GM12864 (cell line): ENCODE measurements around the gene ADGRF4.

Experiments
- DNase-seq: peaks from one replicate; pipeline ENCODE4 v3.0.0-alpha.2; 2011; ENCODE audit warnings: low read depth
- H3K4me3 ChIP-seq: 2 replicates; pipeline ENCODE4 v1.5.1; 2011; ENCODE audit warnings: mild to moderate bottlenecking, low read depth, low read length, control low read depth
- TF ChIP-seq, protein P1 (sequence below): IDR thresholded peaks from 2 replicates; pipeline ENCODE4 v1.5.1; 2011; ENCODE audit warnings: low read depth, mild to moderate bottlenecking, moderate library complexity, low read length, control low read depth, inconsistent platforms; ENCODE audit errors: missing control alignments

The ADGRF4 gene, protein sequence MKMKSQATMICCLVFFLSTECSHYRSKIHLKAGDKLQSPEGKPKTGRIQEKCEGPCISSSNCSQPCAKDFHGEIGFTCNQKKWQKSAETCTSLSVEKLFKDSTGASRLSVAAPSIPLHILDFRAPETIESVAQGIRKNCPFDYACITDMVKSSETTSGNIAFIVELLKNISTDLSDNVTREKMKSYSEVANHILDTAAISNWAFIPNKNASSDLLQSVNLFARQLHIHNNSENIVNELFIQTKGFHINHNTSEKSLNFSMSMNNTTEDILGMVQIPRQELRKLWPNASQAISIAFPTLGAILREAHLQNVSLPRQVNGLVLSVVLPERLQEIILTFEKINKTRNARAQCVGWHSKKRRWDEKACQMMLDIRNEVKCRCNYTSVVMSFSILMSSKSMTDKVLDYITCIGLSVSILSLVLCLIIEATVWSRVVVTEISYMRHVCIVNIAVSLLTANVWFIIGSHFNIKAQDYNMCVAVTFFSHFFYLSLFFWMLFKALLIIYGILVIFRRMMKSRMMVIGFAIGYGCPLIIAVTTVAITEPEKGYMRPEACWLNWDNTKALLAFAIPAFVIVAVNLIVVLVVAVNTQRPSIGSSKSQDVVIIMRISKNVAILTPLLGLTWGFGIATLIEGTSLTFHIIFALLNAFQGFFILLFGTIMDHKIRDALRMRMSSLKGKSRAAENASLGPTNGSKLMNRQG

DNA sequence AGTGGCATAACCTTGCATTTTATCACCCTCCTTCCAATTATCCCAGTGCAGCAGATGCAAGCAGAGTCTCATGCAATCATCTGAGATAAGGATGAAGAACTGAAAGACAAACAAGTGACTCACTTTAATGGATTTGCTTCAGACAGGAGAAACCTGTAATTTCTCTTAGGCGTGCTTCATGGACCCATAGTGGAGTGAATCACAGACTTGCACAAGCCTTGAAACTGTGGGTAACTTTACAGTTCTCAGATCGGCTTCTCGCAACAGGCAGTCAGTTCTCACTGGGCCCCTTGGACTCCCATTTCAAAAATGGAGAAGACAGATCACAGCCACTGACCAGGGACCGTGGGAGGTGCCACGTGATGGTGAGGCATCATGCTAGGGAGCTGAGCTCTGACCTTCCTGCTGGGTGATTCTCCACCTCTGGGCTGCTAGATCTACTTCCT, at the start of gene ADGRF4:
ADGRF4 (plus strand) TSS at position 239 of the 446 bp plus-strand sequence. CDS start 8,666 bp downstream, outside the sequence.
- TF ChIP-seq, protein P1, sequence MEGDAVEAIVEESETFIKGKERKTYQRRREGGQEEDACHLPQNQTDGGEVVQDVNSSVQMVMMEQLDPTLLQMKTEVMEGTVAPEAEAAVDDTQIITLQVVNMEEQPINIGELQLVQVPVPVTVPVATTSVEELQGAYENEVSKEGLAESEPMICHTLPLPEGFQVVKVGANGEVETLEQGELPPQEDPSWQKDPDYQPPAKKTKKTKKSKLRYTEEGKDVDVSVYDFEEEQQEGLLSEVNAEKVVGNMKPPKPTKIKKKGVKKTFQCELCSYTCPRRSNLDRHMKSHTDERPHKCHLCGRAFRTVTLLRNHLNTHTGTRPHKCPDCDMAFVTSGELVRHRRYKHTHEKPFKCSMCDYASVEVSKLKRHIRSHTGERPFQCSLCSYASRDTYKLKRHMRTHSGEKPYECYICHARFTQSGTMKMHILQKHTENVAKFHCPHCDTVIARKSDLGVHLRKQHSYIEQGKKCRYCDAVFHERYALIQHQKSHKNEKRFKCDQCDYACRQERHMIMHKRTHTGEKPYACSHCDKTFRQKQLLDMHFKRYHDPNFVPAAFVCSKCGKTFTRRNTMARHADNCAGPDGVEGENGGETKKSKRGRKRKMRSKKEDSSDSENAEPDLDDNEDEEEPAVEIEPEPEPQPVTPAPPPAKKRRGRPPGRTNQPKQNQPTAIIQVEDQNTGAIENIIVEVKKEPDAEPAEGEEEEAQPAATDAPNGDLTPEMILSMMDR: no peak
- DNase-seq: no peak
- H3K4me3 ChIP-seq: no peak within 1 kb of the TSS

DNA sequence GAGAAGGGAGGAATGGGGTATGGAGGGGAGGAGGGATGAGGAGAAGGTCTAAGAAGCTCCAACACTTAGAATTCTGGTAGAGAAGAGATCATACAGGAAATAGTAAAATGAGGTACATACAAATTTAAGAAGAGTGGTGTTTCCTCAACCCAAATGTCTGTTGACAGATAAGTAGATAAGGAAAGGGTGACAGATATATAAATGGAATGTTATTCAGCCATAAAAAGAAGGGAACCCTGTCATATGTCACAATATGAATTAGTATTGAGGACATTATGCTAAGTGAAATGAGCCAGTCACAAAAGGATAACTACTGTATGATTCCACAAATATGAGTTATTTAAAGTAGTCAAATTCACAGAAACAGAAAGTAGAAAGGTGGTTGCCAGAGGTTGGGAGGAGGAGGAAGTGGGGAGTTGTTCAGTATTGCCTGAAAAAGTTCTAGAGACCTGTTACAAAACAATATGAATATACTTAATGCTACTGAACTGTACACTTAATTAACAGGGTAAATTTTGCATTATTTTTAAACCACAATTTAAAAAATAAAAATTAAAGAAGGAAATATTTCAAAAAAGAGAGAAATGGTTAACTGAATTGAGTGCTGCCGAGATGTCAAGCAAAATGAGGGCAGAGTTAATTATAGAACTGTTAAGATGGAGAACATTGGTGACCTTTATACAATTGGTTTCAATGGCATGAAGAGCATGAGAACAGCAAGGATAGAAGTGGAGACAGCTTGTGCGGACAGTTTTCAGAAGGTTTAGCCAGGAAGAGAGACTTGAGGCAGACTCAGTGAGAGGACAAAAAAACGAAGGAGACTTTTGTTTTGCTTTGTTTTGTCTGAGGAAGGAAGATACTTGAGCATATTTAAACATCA, 47.6 kb upstream of the ADGRF4 start:
- H3K4me3 ChIP-seq: no peak overlapping the region
- DNase-seq: no peak
- TF ChIP-seq, protein P1: no peak

DNA sequence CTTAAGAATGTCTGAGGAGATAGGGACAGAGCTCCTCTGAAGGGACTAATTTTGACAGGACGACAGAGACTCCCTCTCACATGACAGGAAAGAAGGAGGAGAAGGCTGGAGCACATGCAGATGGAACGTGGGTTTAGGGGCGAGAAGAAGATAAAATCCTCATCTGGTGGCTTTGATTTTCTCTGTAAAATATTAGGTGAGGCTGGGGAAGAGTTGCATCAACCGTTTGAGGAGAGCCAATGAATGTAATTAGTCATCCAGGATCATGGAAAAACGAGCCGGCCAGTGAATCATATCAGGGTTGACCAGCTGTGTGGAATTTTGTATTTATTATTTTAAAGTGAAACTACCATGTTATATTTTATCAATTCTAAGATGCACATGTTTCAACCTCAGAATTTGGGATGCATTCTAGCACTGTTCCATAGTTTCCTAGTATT, 46.9 kb upstream of the ADGRF4 start:
- no peak overlapping the region for H3K4me3 ChIP-seq

DNA sequence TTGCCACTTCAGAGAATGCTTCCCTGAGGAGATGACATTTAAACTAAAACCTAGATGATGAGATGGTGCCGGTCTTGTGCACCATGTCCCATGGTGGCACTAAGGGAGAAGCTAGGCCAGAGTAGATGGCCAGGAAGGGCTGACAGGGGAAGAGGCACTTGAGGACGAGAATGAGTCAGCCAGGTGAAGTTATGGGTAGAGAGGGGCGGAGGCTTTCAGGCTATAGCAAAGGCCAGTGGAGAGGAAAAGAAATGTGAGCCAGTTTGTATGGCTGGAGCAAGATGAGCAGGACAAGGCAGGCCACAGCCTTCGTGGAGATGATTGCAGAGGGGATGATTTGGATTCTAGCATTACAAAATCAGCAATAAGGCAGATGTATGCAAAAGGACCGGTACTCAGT, 44.7 kb upstream of the ADGRF4 start:
- TF ChIP-seq, protein P1: no peak
- DNase-seq: no peak
- H3K4me3 ChIP-seq: no peak overlapping the region

More for the DNA sequence above, 46.9 kb upstream of the ADGRF4 start:
- TF ChIP-seq, protein P1: no peak
- DNase-seq: no peak

DNA sequence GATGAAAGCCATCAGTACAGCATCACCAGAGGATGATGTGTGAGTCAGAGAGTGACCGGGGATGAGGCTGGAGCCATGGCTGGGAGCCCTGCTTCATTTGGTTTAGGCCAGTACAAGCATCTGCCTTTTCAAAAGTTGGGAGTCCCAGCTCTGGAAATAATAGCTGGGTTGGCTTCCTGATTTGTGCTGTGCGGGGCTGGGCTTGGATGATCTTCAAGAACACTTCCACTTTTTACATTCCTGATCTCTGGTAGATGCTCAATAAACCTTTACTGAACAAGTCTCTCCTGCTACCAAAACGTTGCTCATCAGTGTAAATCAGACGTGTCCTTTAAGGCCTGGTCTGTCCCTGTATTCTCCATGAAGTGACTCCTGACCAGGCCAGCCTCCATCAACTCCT, 44.1 kb upstream of the ADGRF4 start:
- TF ChIP-seq, protein P1: no peak
- no peak overlapping the region for H3K4me3 ChIP-seq
- no peak for DNase-seq

DNA sequence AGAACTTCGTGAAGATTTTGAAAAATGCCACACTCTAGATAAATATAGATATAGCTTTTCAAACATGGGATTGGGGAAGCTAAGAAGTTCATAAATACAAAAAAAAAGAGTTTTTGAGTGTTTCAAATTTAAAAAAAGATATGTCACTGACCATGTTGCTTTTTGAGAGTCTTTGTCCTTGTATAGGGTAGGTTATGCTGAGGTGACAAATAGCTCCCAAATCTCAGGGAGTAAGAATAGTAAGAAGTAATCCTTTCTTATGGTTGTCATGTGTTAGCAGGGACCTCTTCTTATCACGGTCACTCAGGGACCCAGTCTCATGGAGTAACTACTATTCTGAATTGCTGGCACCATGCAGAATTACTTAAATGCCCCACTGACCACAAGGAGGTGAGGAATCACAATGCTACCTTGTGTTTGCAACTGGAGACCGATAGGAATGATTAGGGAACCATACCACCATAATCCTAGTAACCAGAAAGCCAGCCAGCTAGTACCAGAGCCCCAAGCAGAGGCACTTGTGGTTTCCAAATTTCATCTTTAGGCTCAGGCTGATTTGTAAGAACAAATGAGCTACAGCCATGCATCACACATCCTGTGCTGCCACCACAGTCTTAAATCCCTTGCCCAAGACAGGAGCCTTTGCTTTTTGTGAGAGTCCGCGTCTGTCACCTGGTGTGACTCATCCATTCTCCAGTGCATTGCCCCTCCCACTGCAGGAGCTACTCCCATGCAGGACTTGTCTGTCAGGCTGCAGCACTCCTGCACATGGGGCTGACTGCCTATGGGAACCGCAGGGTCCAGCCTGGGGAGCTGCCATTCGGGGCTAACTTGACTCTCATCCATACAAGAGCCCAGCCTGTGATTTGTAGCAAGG, 42.4 kb upstream of the ADGRF4 start:
- H3K4me3 ChIP-seq: no peak overlapping the region
- no peak for DNase-seq
- TF ChIP-seq, protein P1: no peak
